Ovary (tissue), 3 donors: ENCODE data around the gene GLCCI1.

Experiments
- POLR2A ChIP-seq: fragments of 450-650 bp; IDR thresholded peaks from one replicate; pipeline ENCODE4 v1.6.1; 2017; ENCODE audit warnings: antibody characterized with exemption, mild to moderate bottlenecking, moderate library complexity
- TF ChIP-seq, protein P1 (sequence below), 3 donors: fragments of 450-650 bp in 2 of 3; fragments of 200-600 bp in 1 of 3; IDR thresholded peaks; one replicate each; pipeline versions ENCODE4 v1.5.1 to v1.8.0; 2016 to 2022; ENCODE audit warnings: antibody characterized with exemption in 3 of 3, mild to moderate bottlenecking in 1 of 3
- donor health status: DM: no; HTN: no; CAD: no.

DNA sequence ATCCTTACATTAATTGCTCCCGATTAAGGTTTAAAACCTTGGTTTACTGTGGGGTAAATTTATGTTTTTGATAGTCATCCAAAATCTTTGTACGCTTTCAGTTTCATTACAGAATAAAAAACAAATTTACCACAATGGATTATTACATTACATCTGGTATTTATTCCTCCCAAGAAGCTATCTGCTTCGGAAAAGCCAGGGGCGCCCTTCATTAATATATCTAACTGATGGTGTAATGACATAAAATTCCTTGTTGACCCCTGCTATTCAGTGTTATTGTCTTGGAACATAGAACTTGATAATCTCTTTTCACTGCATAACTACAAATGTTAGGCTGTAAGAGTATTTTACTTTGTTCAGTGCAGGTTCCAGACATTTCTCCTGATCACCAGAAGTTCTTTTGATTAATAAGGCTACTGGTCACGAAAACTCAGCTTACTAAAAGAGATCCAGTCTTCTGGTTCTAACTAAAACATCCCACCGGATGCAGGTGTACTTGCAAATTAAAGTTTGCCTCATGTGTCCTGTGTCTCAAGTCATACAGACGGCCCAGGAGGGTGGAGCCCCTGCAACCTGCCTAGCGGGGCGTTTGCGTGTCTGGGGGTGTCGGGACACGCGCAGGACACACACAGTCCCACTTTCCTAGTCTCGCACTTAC lies 581 bp upstream of the GLCCI1 start:
- TF ChIP-seq, protein P1, sequence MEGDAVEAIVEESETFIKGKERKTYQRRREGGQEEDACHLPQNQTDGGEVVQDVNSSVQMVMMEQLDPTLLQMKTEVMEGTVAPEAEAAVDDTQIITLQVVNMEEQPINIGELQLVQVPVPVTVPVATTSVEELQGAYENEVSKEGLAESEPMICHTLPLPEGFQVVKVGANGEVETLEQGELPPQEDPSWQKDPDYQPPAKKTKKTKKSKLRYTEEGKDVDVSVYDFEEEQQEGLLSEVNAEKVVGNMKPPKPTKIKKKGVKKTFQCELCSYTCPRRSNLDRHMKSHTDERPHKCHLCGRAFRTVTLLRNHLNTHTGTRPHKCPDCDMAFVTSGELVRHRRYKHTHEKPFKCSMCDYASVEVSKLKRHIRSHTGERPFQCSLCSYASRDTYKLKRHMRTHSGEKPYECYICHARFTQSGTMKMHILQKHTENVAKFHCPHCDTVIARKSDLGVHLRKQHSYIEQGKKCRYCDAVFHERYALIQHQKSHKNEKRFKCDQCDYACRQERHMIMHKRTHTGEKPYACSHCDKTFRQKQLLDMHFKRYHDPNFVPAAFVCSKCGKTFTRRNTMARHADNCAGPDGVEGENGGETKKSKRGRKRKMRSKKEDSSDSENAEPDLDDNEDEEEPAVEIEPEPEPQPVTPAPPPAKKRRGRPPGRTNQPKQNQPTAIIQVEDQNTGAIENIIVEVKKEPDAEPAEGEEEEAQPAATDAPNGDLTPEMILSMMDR (IDR thresholded peaks at IDR 0.05), result no peak
- TF ChIP-seq POLR2A, result no peak
